Endothelial cell of umbilical vein (primary cell): ENCODE results near the gene ANP32A. TPM values are rescaled to one million over a fixed set of nuclear protein-coding genes. Genes with fewer than 3 reads are reported as not detected.

ENCODE experiments used
- Bru-seq: library from RNA; stranded (reverse); fragments of 400-500 nt; gene quantifications from one replicate; lab custom pipeline; 2021; lab: Mats Ljungman, UMichigan
- BruChase-seq, 2 experiments: library from RNA; stranded (reverse); fragments of 400-500 nt; gene quantifications; one replicate each; lab custom pipeline; 2021; lab: Mats Ljungman, UMichigan
- BruUV-seq: library from RNA; stranded (reverse); fragments of 400-500 nt; replicated peaks from 2 replicates; lab custom pipeline; 2021; lab: Mats Ljungman, UMichigan
- CTCF ChIA-PET: fragments of 300-600, 350-600 bp; sonication (Branson Sonifier 250); formaldehyde crosslinking; loops from one replicate; lab custom pipeline; 2021; ENCODE audit warnings: antibody characterized with exemption, inconsistent platforms; lab: Charles Lee
- POLR2A ChIA-PET: fragments of 300-600, 350-600 bp; sonication (Branson Sonifier 250); formaldehyde crosslinking; loops from one replicate; lab custom pipeline; 2021; ENCODE audit warnings: antibody characterized with exemption, inconsistent platforms; lab: Charles Lee
- DNase-seq: peaks from one replicate; pipeline ENCODE4 v3.0.0-alpha.2; 2011; ENCODE audit warnings: low read depth, low spot score
- FAIRE-seq: peaks from 2 replicates; lab custom pipeline; 2011; peaks lifted over from hg19 to GRCh38; lab: Jason Lieb, UNC
- H2AFZ ChIP-seq: 2 replicates; pipeline ENCODE4 v1.6.0; 2012; ENCODE audit warnings: low read depth, low read length, control low read depth, inconsistent platforms
- H3K27ac ChIP-seq: 2 replicates; pipeline ENCODE4 v1.5.1; 2011; ENCODE audit warnings: low read depth, mild to moderate bottlenecking, control low read depth, low read length, moderate library complexity; ENCODE audit not compliant: insufficient read depth
- H3K27me3 ChIP-seq, 2 experiments: 2 replicates each; pipeline versions ENCODE4 v1.6.0 to v1.6.1; 2011; ENCODE audit warnings: low read length in 2 of 2, mixed read lengths in 1 of 2; ENCODE audit not compliant: control insufficient read depth in 2 of 2, insufficient read depth in 2 of 2
- H3K36me3 ChIP-seq, 2 experiments: 2 replicates in 1 of 2; 3 replicates in 1 of 2; pipeline ENCODE4 v1.5.1; 2011; ENCODE audit warnings: low read length in 2 of 2, mild to moderate bottlenecking in 1 of 2, moderate library complexity in 1 of 2; ENCODE audit not compliant: control insufficient read depth in 2 of 2, insufficient read depth in 2 of 2; ENCODE audit errors: extremely low read depth in 1 of 2
- H3K4me1 ChIP-seq: 3 replicates; pipeline ENCODE4 v1.5.1; 2011; ENCODE audit warnings: mild to moderate bottlenecking, low read length; ENCODE audit not compliant: control insufficient read depth, insufficient read depth; ENCODE audit errors: extremely low read depth
- H3K4me2 ChIP-seq: 2 replicates; pipeline ENCODE4 v1.6.1; 2011; ENCODE audit warnings: low read length, control low read depth, mixed read lengths; ENCODE audit not compliant: insufficient read depth
- H3K4me3 ChIP-seq, 3 experiments: fragments of 200-600 bp in 1 of 3; sonication (generic), shearing (Covaris generic) in 1 of 3; replicated peaks in 1 of 3; 2 replicates each; pipeline ENCODE4 v1.5.1; 2011 to 2016; ENCODE audit warnings: control low read depth in 3 of 3, low read length in 3 of 3, mild to moderate bottlenecking in 2 of 3, inconsistent platforms in 1 of 3, low read depth in 1 of 3, moderate library complexity in 1 of 3; ENCODE audit not compliant: insufficient read depth in 1 of 3
- H3K79me2 ChIP-seq: 2 replicates; pipeline ENCODE4 v1.6.0; 2012; ENCODE audit warnings: low read length, inconsistent platforms; ENCODE audit not compliant: control insufficient read depth, insufficient read depth
- H3K9ac ChIP-seq: replicated peaks from 2 replicates; pipeline ENCODE3; 2011; ENCODE audit warnings: low read length, control low read depth; ENCODE audit not compliant: insufficient read depth; ENCODE audit errors: extremely low read depth
- H3K9me1 ChIP-seq: replicated peaks from 3 replicates; pipeline ENCODE4 v1.6.0; 2011; ENCODE audit warnings: mild to moderate bottlenecking, low read length; ENCODE audit not compliant: control insufficient read depth, insufficient read depth; ENCODE audit errors: extremely low read depth
- H3K9me3 ChIP-seq: replicated peaks from 2 replicates; pipeline ENCODE4 v1.5.1; 2012; ENCODE audit warnings: low read length, inconsistent platforms; ENCODE audit not compliant: control insufficient read depth, insufficient read depth
- H4K20me1 ChIP-seq: replicated peaks from 2 replicates; pipeline ENCODE3; 2011; ENCODE audit warnings: mild to moderate bottlenecking, low read length; ENCODE audit not compliant: control insufficient read depth, insufficient read depth; ENCODE audit errors: extremely low read depth
- FOS ChIP-seq: IDR thresholded peaks from 2 replicates; pipeline ENCODE4 v1.6.1; 2011; ENCODE audit warnings: mild to moderate bottlenecking, low read length, moderate library complexity, borderline replicate concordance; ENCODE audit not compliant: insufficient read depth
- GATA2 ChIP-seq: IDR thresholded peaks from 2 replicates; pipeline ENCODE4 v1.7.0; 2011; ENCODE audit warnings: low read depth, mild to moderate bottlenecking, moderate library complexity, mixed read lengths, low read length; ENCODE audit not compliant: insufficient read length, insufficient read depth
- JUN ChIP-seq: IDR thresholded peaks from 2 replicates; pipeline ENCODE4 v1.6.1; 2011; ENCODE audit warnings: borderline replicate concordance, low read depth; ENCODE audit not compliant: insufficient read length, insufficient read depth
- POLR2AphosphoS5 ChIP-seq: IDR thresholded peaks from 2 replicates; pipeline ENCODE4 v1.6.1; 2012; ENCODE audit warnings: low read depth, mild to moderate bottlenecking, control low read depth, low read length, moderate library complexity; ENCODE audit not compliant: insufficient read depth
- dilution Hi-C: fragments of 300-500 bp; cut with MboI; formaldehyde crosslinking; loops from one replicate; pipeline ENCODE4 v1.15.0; 2019; ENCODE audit warnings: low sequenced_read_pairs; ENCODE audit not compliant: extremely low pct_ligation_motif_present
- intact Hi-C: fragments of 100-400 bp; cut with micrococcal nuclease; formaldehyde crosslinking; loops from one replicate; pipeline ENCODE4 v1.10.0; 2022
- long read RNA-seq: library from polyadenylated mRNA; stranded (forward); transcript quantifications from one replicate; pipeline ENCODE4 v2.0.0, GENCODE V29; 2021
- polyA minus RNA-seq, 3 experiments: library from RNA; depleted of rRNA, polyadenylated mRNA; stranded (reverse); fragments of >200 nt; gene quantifications; 1 replicate in 1 of 3; 2 replicates in 2 of 3; pipeline ENCODE4 v1.2.3, GENCODE V29; 2011
- polyA plus RNA-seq, 4 experiments: library from polyadenylated mRNA; depleted of rRNA in 3 of 4; stranded (reverse) in 3 of 4; unstranded in 1 of 4; fragments of >200 nt; gene quantifications; 2 replicates each; pipeline versions ENCODE4 v1.2.1 to v1.2.3, GENCODE V29; 2011 to 2012; ENCODE audit warnings: missing spikeins in 1 of 4
- total RNA-seq: library from RNA; stranded (reverse); gene quantifications from 2 replicates; pipeline ENCODE4 v1.2.3, GENCODE V29; 2021
- TF ChIP-seq, protein P1 (sequence below): IDR thresholded peaks from 2 replicates; pipeline ENCODE4 v1.6.1; 2011; ENCODE audit not compliant: insufficient read depth, insufficient read length

Gene ANP32A
- 169 and 179 TPM in 2 replicates for total RNA-seq
- 29.4 and 37.9 TPM in 2 replicates for polyA plus RNA-seq
- 87.1 and 87.3 TPM in 2 replicates for polyA plus RNA-seq (2011; cell fraction: cytosol; rRNA removed)
- 53.8 and 56.4 TPM in 2 replicates for polyA plus RNA-seq (2011; cell fraction: nucleus; rRNA removed)
- polyA plus RNA-seq (2012) = 136 and 198 TPM in 2 replicates
- 57.5 and 60.2 TPM in 2 replicates for polyA minus RNA-seq
- polyA minus RNA-seq (2011; cell fraction: cytosol; rRNA and poly(A)+ RNA removed) = 58.3 TPM
- polyA minus RNA-seq (2011; cell fraction: nucleus; rRNA and poly(A)+ RNA removed) = 33.2 and 34.9 TPM in 2 replicates
- percentile 80 among the genes with signal in this experiment for Bru-seq, nascent RNA
- BruChase-seq, experiment 1, labeled RNA remaining after a 6-hour chase = percentile 91 among the genes with signal in this experiment
- percentile 83 among the genes with signal in this experiment for BruChase-seq, experiment 2, labeled RNA remaining after a 2-hour chase
- long read RNA-seq, transcript ANP32A-203 (7 exons, 2,440 nt) = major isoform, 73 of 97 reads
- long read RNA-seq, partial matches to known transcripts = 6 of 97 reads
- long read RNA-seq, other reads (novel, unspliced or antisense) = 17 of 97 reads

DNA sequence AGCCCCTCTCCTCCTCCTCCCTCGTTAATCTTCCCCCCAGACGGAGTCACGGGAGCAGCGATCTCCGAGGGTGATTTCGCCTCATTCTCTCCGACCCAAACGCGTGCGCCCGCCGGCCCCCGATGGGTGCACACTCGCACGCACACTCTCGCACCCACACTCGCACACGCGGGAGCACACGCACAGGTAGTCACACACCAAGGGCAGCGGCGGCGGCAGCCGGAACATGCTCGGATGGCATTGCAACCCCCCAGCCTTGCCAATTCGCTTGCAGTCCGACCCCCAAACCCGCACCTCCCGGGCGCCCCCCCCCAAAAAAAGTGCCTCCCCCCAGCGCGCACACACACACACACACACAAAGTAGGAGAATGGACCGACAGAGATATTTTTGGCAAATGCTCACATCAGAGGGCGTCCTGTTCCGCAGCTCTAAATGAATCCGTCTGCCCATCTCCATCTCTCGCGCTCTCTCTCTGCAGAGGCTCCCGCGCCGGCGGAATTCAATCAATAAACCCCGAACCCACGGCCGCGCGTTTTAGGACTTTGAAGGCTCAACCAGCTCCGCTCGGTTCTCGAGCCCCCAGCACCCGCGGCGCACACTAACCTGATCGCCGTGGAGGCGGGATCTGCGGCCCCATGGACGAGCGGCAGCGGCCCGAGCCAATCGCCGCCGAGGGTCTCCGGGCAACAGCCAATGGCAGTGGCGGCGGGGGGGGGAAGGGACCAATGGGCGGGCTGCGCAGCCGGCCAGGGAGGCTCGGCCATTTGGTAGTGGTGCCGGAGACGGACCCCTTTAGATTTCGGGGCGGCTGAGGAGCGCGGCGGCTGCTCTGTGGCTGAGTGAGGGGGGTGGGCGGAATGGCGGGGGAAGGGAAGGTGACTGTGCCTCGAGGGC, at the start of gene ANP32A:
ANP32A (minus strand) TSS at position 601 of the 895 bp plus-strand sequence; CDS start at position 457, 144 bp downstream.
- ChIA-PET POLR2A (interaction anchor here (0.7 kb wide), 1 partner anchor 10 kb away, joined by 3 read pairs; no protein-coding TSS in a partner anchor), CTCF (no interaction called here)
- Histone ChIP-seq H3K27ac (peak within 1 kb of the TSS; percentile 77), H3K36me3 (peaks cover 0 to 3% of the 10 kb centered on the region in 2 experiments), H3K4me2 (peak within 1 kb of the TSS; percentile 89), H3K79me2 (peaks cover 47% of the 10 kb centered on the region), H2AFZ (peak within 1 kb of the TSS; percentile 69), H3K4me1 (peaks cover 19% of the 10 kb centered on the region), H3K4me3 (peak within 1 kb of the TSS; percentile 92 to 97 (median 93)), H3K27me3 (peaks cover 0 to 3% of the 10 kb centered on the region in 2 experiments), H3K9me3 (no peaks in the 10 kb centered on the region), H3K9ac (peak within 1 kb of the TSS; percentile 86), H3K9me1 (no peaks in the 10 kb centered on the region), H4K20me1 (no peaks in the 10 kb centered on the region)
- FAIRE-seq (peak; percentile 70), DNase-seq (peak; percentile 96)
- TF ChIP-seq JUN = no peak
- no peak for TF ChIP-seq POLR2AphosphoS5
- TF ChIP-seq, protein P1, sequence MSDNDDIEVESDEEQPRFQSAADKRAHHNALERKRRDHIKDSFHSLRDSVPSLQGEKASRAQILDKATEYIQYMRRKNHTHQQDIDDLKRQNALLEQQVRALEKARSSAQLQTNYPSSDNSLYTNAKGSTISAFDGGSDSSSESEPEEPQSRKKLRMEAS = no peak
- no peak for TF ChIP-seq GATA2
- TF ChIP-seq FOS = no peak
- BruUV-seq = no TSS peak
- intact Hi-C loops = loop anchor here (1.0 to 5.0 kb wide), 2 partner anchors 55 to 268 kb away; no protein-coding TSS in a partner anchor
- dilution Hi-C loops = no loop called here
